HG02798 (cell line): ENCODE measurements around the gene BTF3L4.
"Not testable (repeated sequence)": the region's sequence is repeated elsewhere in the genome, so short reads cannot be mapped to it uniquely, and the experiment has no call there.

Experiments used
- ATAC-seq: cut with Tn5 transposase; IDR thresholded peaks from one replicate; pipeline ENCODE4 v1.9.1; 2021; ENCODE audit warnings: mild to moderate bottlenecking; ENCODE audit not compliant: unreplicated experiment, poor library complexity

Gene BTF3L4

DNA sequence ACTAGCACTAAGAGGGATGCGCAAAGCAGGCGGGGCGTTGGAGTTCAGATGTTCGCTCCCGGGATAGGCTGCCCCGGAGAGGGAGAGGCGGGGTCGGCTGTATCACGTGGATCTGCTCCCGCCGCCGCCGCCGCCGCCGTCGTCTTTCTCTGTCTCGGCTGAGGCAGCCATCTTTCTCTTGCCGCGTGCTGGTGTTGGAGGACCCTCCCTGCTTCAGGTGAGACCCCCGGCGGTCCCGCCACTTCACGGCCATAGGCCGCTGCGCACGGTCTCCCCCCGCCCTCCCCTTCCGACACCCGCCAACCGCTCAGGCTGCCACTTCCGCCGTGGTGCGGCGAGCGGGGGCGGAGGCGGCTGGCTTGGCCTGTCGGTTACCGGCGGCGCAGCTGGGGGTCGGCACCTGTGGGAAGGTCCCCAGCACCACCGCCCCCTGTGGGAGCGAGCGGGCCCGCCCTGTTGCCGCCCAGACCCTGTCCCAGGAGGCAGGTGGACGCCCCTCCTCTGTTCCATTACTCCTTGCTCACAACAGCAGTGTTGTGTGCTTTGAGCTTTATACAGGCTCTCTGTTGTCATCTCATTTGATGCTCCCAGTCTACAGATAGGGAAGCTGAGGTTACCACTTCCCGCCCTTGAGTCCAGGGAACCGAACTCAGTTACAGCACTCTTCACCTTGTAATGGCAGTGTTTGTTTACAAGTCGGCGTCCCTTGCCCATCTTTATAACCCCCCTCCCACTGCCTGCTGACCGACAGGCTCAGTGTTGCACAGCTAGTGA, at the start of gene BTF3L4:
BTF3L4 (plus strand) TSS at position 133 of the 774 bp plus-strand sequence. CDS start 3,553 bp downstream, outside the sequence.
- peak; percentile 89 for ATAC-seq

DNA sequence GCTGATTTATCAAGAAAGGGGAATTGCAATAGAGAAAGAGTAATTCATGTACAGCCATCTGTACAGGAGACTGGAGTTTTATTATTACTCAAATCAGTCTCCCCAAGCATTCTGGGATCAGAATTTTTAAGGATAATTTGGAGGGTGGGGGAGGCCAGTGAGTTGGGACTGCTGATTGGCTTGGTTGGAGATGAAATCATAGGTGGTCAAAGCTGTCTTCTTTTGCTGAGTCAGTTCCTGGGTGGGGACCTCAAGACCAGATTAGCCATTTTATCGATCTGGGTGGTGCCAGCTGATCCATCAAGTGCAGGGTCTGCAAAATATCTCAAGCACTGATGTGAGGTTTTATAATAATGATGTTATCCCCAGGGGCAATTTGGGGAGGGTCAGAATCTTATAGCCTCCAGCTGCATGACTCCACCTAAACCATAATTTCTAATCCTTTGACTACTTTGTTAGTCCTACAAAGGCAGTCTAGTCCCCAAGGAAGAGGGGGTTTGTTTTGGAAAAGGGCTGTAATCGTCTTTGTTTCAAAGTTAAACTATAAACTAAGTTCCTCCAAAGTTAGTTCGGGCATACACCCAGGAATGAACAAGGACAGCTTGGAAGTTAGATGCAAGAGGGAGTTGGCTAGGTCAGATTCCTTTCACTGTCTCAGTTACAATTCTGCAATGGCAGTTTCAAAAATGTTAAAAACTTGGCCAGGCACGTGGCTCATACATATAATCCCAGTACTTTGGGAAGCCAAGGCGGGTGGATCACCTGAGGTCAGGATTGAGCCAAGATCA, 48.7 kb upstream of the BTF3L4 start:
- ATAC-seq, result no peak

DNA sequence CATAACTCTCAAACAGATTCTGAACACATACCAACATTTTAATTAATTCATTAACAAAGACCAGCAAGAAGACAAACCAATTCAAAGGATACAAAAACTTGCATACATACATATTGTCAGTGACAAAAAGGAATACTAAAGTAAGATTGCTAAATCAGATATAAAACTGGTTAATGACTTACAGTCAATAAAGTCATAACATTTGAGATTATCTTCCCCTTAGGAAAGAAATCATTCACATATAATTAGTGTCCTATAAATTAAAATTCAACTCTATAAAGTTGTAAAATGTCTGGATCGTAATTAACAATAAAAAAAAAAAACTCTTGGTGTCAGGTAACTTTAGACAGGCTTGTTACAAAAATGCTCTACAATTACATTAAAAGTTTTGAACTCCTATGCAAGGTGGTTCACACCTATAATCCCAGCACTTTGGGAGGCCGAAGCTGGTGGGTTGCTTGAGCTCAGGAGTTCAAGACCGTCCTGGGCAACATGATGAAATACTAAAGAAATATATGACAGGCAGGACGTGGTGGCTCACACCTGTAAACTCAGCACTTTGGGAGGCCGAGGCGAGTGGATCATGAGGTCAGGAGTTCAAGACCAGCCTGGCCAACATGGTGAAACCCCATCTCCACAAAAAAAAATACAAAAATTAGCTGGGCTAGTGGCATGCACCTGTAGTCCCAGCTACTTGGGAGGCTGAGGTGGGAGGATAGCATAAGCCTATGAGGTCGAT, 47.9 kb upstream of the BTF3L4 start:
- ATAC-seq, result no peak

DNA sequence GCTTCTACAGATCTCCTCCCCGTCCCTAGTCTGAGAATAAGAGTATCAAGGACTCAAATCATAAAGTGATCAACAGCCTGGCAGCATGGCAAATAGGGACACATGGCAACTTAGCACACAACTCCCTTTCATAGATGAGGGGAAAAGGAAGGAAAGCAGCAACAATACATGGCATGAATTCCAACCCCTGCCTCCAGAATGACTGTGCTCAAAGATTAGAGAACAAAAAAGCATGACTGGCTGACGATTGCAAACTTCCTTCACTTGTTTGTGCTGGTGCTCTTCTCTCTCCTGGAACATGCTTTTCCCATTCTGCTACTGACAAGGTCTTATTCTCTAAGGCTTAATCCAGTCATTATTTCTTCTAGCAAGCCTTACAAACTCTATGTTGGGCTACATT, 34.0 kb upstream of the BTF3L4 start:
- no peak for ATAC-seq

DNA sequence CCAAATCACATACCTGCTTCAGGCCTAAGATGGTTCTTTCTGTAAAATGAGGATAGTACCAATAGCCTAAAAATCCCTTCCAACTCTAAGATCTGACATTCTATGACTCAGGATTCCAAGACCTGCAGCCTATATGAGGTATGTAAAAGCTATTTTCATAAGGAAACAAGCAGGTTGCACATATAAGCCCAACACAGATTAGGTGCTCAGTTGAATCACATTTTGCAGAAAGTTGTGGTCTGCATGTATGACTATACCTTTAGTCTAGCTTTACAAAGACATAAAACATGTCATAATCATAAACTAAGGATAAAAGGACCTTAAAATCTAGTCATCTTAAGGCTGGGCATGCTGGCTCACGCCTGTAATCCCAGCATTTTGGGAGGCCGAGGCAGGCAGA, 29.8 kb upstream of the BTF3L4 start:
- ATAC-seq, result no peak

DNA sequence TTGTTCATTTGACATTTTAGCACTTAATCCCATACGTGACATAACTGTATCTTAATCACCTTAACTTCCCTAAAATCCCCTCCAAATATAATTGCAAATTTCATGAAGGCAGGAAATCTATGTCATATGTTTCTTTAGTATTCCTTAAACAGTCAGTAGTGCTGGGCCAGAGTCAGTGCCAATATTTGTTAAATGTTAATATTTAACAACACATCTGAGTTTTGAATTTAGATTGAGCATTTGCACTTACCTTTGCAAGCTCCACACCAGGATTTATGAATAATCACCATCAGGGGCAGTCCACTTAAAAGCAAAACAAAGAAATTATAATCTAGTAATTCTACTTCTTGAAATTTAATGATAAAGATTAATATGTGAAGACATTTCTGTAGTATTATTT, 27.8 kb upstream of the BTF3L4 start:
- ATAC-seq, result no peak

DNA sequence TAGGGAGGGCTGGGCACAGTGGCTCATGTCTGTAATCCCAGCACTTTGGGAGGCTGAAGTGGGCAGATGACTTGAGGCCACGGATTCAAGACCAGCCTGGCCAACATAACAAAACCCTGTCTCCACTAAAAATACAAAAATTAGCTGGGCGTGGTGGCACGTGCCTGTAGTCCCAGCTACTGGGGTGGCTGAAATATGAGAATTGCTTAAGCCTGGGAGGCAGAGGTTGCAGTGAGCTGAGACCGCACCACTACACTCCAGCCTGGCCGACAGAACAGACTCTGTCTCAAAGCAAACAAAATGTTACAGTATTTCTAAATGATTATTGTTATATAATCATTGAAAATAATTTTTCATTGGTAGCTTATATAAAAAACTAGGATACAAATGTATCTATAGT, 27.3 kb upstream of the BTF3L4 start:
- ATAC-seq, result not testable (repeated sequence)

DNA sequence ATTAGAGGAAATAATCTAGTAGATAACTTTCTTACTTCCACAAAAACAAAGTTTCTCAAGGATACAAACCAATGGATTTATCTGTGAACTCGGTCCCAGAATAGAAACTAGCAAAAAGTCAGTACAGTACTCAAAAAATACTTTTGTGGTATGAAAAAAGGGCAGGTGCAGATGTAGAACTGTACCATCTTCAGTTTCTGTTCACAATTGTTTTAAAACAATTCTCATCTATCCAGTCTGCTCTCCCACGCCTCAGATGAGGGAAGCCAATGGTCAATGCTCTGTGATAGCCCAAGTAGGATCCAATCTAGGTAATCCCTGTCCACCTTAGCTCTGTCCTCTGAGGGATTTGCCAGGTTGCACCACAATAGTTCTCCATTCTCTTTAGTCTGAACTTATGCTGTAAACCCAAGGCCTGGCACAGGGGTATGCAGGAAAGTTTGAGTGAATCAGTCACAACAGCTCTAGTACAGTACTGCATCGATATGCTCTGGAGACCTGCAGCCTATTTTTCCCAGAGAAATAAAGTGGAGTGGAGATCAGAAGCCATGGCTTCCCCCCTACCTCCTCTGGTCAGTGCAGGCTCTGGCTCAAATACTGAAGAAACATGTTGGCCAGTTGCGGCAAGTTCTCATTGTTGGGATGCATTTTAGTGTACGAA, 23.8 kb upstream of the BTF3L4 start:
- ATAC-seq, result no peak

DNA sequence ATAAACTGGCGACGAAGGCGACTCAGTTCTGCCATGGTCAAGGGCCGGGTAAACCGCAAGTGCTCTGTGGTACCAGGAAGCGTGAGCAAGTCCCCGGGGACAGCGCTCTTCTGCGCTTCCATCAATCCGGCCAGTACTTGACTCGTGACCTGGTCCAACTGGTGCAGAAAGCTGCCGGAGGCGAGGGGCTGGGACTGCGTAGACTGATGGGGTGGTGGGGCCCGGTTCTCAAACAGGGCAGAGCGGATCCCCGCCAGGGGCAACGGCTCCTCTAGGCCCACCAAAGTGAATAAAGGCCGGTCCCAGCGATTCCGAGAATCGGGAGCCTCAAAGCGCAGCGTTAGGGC, 23.3 kb upstream of the BTF3L4 start:
- ATAC-seq, result no peak

DNA sequence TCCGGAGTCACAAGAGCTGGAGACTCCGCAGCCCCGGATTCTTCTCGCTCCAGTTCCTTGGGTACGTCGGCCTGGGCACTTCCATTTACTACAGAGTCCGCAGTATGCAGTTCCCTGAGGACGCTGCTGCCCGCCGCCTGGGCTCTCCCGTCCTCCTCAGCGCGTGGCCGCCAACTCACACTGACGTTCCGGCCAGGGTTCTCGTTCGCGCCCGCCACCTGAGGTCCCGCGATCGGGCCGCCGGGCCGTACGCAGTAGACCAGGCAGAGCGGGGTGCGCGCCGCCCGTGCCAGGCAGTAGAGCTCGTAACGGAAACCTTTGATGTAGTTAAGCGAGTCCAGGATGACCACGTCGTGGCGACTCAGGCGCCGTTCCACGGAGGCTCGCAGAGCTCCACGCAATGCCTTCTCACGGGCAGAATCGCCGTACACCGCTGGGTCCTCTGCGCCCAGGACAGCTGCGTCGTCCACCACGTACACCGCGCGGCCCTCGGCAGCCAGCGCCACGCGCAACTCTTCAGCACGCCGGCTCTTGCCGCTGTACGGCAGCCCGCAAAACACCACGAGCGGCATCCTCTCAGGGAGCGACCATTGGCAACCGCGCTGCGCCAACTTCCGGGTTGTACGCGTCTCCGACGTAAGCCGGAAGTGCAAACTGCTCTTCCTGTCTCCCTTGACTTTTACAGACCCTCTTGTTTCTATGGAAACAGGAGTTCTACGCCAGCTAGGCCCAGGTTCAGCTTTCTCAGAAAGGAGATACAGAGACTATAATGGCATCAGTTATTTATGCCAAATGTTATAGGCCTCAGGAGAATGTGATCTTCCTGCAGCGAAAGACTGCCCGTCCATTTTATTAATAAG, 22.7 kb upstream of the BTF3L4 start, which contains the start of gene KTI12:
KTI12 (minus strand) TSS at position 621 of the 860 bp plus-strand sequence; CDS start at position 572, 49 bp downstream.
- peak; percentile 86 for ATAC-seq

DNA sequence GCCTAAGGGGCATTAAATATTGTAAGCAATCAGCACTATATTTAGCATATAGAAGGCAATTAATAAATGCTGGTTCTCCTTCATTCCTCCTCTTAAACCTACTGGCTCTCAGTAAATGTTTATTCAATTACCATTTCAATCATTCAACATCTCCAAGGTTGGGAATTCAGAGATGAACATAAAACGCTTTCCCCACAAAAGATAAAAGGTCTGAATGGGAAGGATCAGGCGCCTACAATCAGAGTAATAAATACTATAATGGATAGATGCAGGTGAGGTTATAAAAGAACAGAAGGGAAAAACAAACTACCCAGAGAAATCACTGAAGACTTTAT, 22.1 kb upstream of the BTF3L4 start:
- no peak for ATAC-seq

DNA sequence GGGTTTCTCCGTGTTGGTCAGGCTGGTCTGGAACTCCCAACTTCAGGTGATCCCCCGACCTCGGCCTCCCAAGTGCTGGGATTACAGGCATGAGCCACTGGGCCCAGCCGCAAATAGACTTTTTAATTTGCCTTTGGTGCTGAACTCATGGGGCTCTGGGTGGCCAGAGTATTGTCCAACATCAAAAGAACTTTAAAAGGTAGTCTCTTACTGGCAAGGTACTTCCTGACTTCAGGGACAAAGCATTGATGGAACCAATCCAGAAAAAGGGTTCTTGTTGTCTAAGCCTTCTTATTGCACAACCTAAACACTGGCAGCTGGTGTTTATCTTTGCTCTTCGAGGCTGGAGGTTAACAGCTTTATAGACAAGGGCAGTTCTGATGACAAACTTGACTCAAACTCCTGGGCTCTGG, 18.7 kb upstream of the BTF3L4 start:
- ATAC-seq, result no peak

DNA sequence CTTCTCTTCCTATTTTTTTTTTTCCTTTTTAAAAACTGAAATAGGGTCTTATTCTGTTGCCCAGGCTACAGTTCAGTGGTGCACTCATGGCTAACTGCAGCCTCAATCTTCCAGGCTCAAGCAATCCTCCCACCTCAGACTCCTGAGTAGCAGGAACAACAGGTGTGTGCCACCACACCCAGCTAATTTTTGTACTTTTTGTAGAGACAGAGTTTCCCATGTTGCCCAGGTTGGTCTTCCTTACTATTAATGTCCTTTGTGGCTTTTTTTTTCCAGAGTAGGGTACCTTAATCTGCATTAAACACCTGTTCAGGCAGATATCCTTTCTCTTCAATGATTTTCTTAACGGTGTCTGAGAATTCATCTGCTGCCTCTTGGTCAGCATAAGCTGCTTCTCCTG, 18.2 kb upstream of the BTF3L4 start:
- no peak for ATAC-seq

DNA sequence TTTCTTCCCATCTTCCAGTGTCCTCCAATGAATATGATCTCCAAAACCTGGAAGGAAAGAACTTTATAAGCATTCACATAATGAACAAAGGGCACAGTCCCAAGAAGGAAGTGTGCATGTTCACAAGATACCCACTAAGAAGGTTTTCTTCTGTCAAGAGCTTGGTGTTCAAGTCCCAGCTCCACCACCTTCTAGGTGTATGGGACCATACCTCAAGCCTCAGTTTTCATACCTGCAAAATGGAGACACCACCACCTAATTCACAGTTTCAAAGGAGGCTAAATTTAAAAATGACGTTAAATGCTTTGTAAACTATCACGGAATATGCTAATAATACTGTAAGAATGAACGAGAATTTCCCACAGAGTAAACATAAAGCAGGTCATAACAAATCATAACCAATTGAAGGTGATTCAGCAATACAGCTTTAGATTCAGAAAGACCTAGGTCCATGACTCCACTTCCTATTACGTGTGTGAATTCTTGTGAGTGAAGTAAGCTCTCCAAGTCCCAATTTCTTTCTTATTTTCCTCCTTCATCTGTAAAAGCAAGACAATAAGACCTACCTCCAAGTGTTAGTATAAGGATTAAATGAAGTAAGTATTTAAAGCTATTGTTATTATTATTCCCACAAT, 14.4 kb upstream of the BTF3L4 start:
- no peak for ATAC-seq

DNA sequence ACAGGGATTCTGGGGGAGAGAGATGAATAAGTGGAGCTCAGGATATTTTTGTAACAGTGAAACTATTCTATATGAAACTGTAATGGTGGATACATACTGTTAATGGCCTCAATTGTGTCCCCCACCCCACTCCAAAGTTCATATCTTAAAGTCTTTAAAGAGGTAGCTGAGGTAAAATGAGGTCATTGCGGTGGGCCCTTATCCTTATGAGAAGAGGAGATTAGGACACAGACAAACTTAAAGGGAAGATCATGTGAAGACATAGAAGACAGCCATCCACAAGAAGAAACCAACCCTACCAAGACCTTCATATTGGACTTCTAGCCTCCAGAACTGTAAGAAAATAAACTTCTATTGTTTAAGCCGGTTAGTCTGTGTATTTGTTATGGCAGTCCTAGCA, 10.9 kb upstream of the BTF3L4 start:
- ATAC-seq, result no peak

DNA sequence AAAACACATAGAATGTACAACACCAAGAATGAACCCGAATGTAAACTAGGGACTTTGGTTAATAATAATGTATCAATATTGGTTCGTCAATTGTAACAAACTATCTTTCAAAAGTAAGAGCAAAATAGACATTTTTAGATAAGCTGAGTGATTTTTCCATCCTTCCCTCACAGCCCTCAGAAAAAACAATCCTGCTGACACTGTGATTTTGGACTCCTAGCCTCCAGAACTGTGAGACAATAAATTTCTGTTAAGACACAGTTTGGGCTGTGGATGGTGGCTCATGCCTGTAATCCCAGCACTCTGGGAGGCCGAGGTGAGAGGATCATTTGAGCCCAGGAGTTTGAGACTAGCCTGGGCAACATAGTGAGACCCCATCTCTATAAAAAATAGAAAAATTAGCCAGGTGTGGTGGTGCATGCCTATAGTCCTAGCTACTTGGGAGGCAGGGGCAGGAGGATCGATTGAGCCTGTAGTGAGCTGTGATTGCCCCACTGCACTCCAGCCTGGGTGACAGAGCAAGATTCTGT, 10.4 kb upstream of the BTF3L4 start:
- ATAC-seq, result not testable (repeated sequence)

DNA sequence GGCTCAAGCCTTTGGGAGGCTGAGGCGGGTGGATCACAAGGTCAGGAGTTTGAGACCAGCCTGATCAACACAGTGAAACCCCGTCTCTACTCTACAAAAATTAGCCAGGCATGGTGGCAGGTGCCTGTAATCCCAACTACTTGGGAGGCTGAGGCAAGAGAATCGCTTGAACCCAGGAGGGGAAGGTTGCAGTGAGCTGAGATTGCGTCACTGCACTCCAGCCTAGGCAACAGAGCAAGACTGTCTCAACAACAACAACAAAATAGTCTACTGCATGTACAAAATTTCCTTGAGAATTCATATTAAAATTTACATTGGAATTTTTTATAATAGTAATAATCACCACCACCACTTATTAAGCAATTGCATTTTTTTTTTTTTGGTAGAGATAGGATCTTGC, 6.8 kb upstream of the BTF3L4 start:
- not testable (repeated sequence) for ATAC-seq

DNA sequence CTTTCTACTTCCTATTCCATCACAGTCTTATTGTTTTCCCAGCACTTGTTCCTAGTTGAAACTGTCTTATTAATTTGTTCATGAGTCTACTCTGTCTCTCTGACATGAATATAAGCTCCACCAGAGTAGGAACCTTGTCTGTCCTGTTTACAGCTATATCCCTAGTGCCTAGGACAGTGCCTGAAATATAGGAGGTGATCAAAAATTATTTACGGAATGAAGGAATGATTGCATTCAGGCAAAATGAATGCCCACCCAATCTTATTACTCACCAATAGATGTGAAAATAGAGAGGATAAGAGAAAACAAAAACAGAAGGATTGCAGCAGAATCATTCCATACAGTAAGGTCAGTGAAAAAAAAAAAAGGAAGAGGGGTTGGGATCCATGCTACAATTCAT, 2.2 kb upstream of the BTF3L4 start:
- no peak for ATAC-seq

DNA sequence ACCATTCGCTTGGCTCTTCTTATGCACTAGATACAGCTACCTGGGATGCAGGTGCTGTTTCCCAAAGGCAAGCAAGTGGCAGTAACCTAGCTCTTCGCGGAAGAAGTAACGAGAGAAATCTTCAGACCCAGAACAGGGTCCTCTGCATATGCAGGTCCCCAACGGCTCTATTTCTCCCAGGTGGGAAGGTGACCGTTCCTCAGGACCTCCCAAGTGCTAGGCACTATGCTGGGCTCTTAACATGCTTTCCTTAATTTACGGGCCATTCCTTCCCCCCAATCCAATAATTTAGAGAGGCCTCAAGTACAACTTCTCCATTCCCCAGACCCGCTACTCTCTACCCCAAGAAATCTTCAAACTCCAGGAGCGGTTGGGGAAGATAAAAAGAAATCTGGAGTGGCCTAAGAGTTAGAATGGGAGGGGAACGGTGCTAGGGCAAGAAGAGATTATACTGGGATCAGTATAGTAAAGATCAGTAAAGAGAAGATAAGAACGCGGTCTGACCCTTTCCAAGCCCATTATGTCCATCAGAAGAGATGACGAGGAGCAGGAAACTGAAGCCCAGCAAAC, 1.5 kb upstream of the BTF3L4 start:
- no peak for ATAC-seq
